HepG2 (cell line): Measurements from ENCODE around the gene PIM3. TPM values are rescaled to one million over a fixed set of nuclear protein-coding genes. Genes with fewer than 3 reads are reported as not detected.

Experiments used
- ARID2 ChIP-seq: sonication (generic); formaldehyde crosslinking; IDR thresholded peaks from 2 replicates; pipeline ENCODE4 v1.8.1; 2022; ENCODE audit warnings: mild to moderate bottlenecking, missing genetic modification reagents, borderline replicate concordance
- ARNT ChIP-seq: fragments of 450-650 bp; IDR thresholded peaks from 2 replicates; pipeline ENCODE4 v1.6.1; 2017
- BRF2 ChIP-seq: sonication (generic); formaldehyde crosslinking; IDR thresholded peaks from 2 replicates; pipeline ENCODE4 v1.8.1; 2022; ENCODE audit warnings: mild to moderate bottlenecking, missing genetic modification reagents
- DNMT3B ChIP-seq: conservative IDR thresholded peaks from 2 replicates; pipeline ENCODE4 v1.6.1; 2016; ENCODE audit warnings: missing biosample characterization, control low read depth
- FUBP1 ChIP-seq: sonication (generic); formaldehyde crosslinking; IDR thresholded peaks from 2 replicates; pipeline ENCODE4 v1.5.1; 2020; ENCODE audit warnings: missing genetic modification reagents, mild to moderate bottlenecking, borderline replicate concordance
- NFIB ChIP-seq: sonication (generic); formaldehyde crosslinking; IDR thresholded peaks from 2 replicates; pipeline ENCODE4 v1.9.0; 2021; ENCODE audit warnings: missing genetic modification reagents, mild to moderate bottlenecking, borderline replicate concordance
- NFIC ChIP-seq: IDR thresholded peaks from 2 replicates; pipeline ENCODE4 v1.6.1; 2012; ENCODE audit warnings: mild to moderate bottlenecking, low read length, inconsistent platforms
- NR3C1 ChIP-seq: sonication (generic); formaldehyde crosslinking; IDR thresholded peaks from 2 replicates; pipeline ENCODE4 v1.4.0; 2020; ENCODE audit warnings: missing genetic modification reagents
- PAF1 ChIP-seq: IDR thresholded peaks from 2 replicates; pipeline ENCODE4 v1.6.1; 2016; ENCODE audit warnings: missing genetic modification reagents, missing compliant biosample characterization
- SAFB2 ChIP-seq: sonication (generic); formaldehyde crosslinking; IDR thresholded peaks from 2 replicates; pipeline ENCODE4 v1.5.1; 2020; ENCODE audit warnings: missing genetic modification reagents, low read depth, mild to moderate bottlenecking, borderline replicate concordance
- SMARCE1 ChIP-seq: fragments of 450-650 bp; IDR thresholded peaks from 2 replicates; pipeline ENCODE4 v1.6.1; 2017; ENCODE audit warnings: borderline replicate concordance
- SNAPC2 ChIP-seq: sonication (generic); formaldehyde crosslinking; IDR thresholded peaks from 2 replicates; pipeline ENCODE4 v1.8.1; 2022; ENCODE audit warnings: mild to moderate bottlenecking, missing genetic modification reagents
- SRY ChIP-seq: sonication (generic); formaldehyde crosslinking; IDR thresholded peaks from 2 replicates; pipeline ENCODE4 v1.8.0; 2022; ENCODE audit warnings: mild to moderate bottlenecking, missing genetic modification reagents
- TARDBP ChIP-seq: sonication (generic); formaldehyde crosslinking; IDR thresholded peaks from 2 replicates; pipeline ENCODE4 v1.8.0; 2022; ENCODE audit warnings: mild to moderate bottlenecking, missing genetic modification reagents
- TCF7 ChIP-seq: sonication (generic); IDR thresholded peaks from 2 replicates; pipeline ENCODE4 v1.6.1; 2016; ENCODE audit warnings: antibody characterized with exemption, low read depth
- ZBTB1 ChIP-seq: sonication (generic); formaldehyde crosslinking; IDR thresholded peaks from 2 replicates; pipeline ENCODE4 v1.4.0; 2020; ENCODE audit warnings: missing genetic modification reagents, borderline replicate concordance
- ZFX ChIP-seq: sonication (generic); formaldehyde crosslinking; IDR thresholded peaks from 2 replicates; pipeline ENCODE4 v1.4.0; 2020; ENCODE audit warnings: mild to moderate bottlenecking, low read depth, missing genetic modification reagents, moderate library complexity
- ZNF292 ChIP-seq: sonication (generic); formaldehyde crosslinking; IDR thresholded peaks from 2 replicates; pipeline ENCODE4 v1.8.1; 2022; ENCODE audit warnings: mild to moderate bottlenecking, low read depth, missing genetic modification reagents, borderline replicate concordance
- ZNF432 ChIP-seq: sonication (generic); formaldehyde crosslinking; IDR thresholded peaks from 2 replicates; pipeline ENCODE4 v1.5.0; 2020; ENCODE audit warnings: missing genetic modification reagents, mild to moderate bottlenecking, borderline replicate concordance
- ZNF530 ChIP-seq: sonication (generic); formaldehyde crosslinking; IDR thresholded peaks from 2 replicates; pipeline ENCODE4 v1.5.0; 2020; ENCODE audit warnings: low read depth, mild to moderate bottlenecking, missing genetic modification reagents
- ZNF550 ChIP-seq: sonication (generic); formaldehyde crosslinking; IDR thresholded peaks from 2 replicates; pipeline ENCODE4 v1.4.0; 2020; ENCODE audit warnings: mild to moderate bottlenecking, missing genetic modification reagents, borderline replicate concordance
- ZNF775 ChIP-seq: sonication (generic); formaldehyde crosslinking; IDR thresholded peaks from 2 replicates; pipeline ENCODE4 v1.4.0; 2020; ENCODE audit warnings: missing genetic modification reagents, mild to moderate bottlenecking, moderate library complexity, borderline replicate concordance
- ZNF782 ChIP-seq: sonication (generic); formaldehyde crosslinking; IDR thresholded peaks from 2 replicates; pipeline ENCODE4 v1.4.0; 2020; ENCODE audit warnings: missing genetic modification reagents, mild to moderate bottlenecking, borderline replicate concordance
- ZNF788 ChIP-seq: sonication (generic); formaldehyde crosslinking; IDR thresholded peaks from 2 replicates; pipeline ENCODE4 v1.5.0; 2020; ENCODE audit warnings: mild to moderate bottlenecking, missing genetic modification reagents, borderline replicate concordance
- ZNF800 ChIP-seq: sonication (generic); formaldehyde crosslinking; IDR thresholded peaks from 2 replicates; pipeline ENCODE4 v1.4.0; 2020; ENCODE audit warnings: missing genetic modification reagents
- ZNF841 ChIP-seq: sonication (generic); formaldehyde crosslinking; IDR thresholded peaks from 2 replicates; pipeline ENCODE4 v1.8.1; 2023; ENCODE audit warnings: missing genetic modification reagents, borderline replicate concordance
- ZNF891 ChIP-seq: sonication (generic); formaldehyde crosslinking; IDR thresholded peaks from 2 replicates; pipeline ENCODE4 v1.5.0; 2020; ENCODE audit warnings: mild to moderate bottlenecking, missing genetic modification reagents
- polyA plus RNA-seq, 8 experiments: library from polyadenylated mRNA; depleted of rRNA in 3 of 8; stranded (reverse) in 7 of 8; unstranded in 1 of 8; fragments of >200 nt; fragmentation: Illumina TruSeq in 4 of 8; extraction: Trizol in 4 of 8; gene quantifications; 2 replicates each; pipeline versions ENCODE4 v1.2.1 to v1.2.3, GENCODE V29; 2011 to 2016; ENCODE audit warnings: low read depth in 4 of 8, missing spikeins in 1 of 8, mixed read lengths in 1 of 8; ENCODE audit not compliant: insufficient read depth in 1 of 8
- total RNA-seq, 5 experiments: library from RNA; depleted of rRNA; stranded (reverse); fragments of >200 nt; fragmentation: Illumina TruSeq; extraction: Trizol; gene quantifications; 2 replicates each; pipeline ENCODE4 v1.2.3, GENCODE V29; 2016; ENCODE audit warnings: low read depth in 1 of 5

Gene PIM3
- total and polyA plus RNA-seq, 2 of the 13 experiments (the other 11 are each of a cell fraction or from before 2014, with no cell fraction given): 21.6 to 31.2 TPM

GRCh38 chr22:49967706-49968208, 7.2 kb downstream of the PIM3 start (continued):
- TF ChIP-seq FUBP1 (CRISPR knock-in tag) (peak; percentile 59; the same call in 1 of the 2 replicates), ZNF800 (CRISPR knock-in tag) (no peak), ZBTB1 (CRISPR knock-in tag) (no peak), ZNF550 (CRISPR knock-in tag) (no peak), ZNF891 (CRISPR knock-in tag) (no peak), SNAPC2 (CRISPR knock-in tag) (no peak), ARID2 (CRISPR knock-in tag) (no peak), TCF7 (no peak), NR3C1 (CRISPR knock-in tag) (no peak), NFIC (no peak), SMARCE1 (no peak), ZNF788 (CRISPR knock-in tag) (0 out of 2 replicates have a peak, but pooled peaks have one; percentile 16), PAF1 (no peak), ZNF432 (no peak), DNMT3B (CRISPR knock-in tag) (no peak), ZNF292 (no peak), TARDBP (CRISPR knock-in tag) (no peak), SRY (CRISPR knock-in tag) (no peak), ZNF841 (CRISPR knock-in tag) (no peak), ZNF530 (no peak), ARNT (no peak), ZFX (CRISPR knock-in tag) (peak; percentile 20), ZNF775 (no peak), NFIB (no peak), BRF2 (CRISPR knock-in tag) (no peak), ZNF782 (no peak; the same call in 1 of the 2 replicates), SAFB2 (CRISPR knock-in tag) (no peak)
